Epithelial cell of prostate (primary cell): ENCODE results near the gene DNAH14.
"Not testable (repeated sequence)": the region's sequence is repeated elsewhere in the genome, so short reads cannot be mapped to it uniquely, and the experiment has no call there.

ENCODE experiments used
- DNase-seq: peaks from one replicate; pipeline ENCODE4 v3.0.0-alpha.2; 2011; ENCODE audit warnings: low read depth, low spot score
- H3K27ac ChIP-seq: fragments of 450-650 bp; 2 replicates; pipeline ENCODE4 v1.5.1; 2017; ENCODE audit warnings: mild to moderate bottlenecking

Gene DNAH14

DNA sequence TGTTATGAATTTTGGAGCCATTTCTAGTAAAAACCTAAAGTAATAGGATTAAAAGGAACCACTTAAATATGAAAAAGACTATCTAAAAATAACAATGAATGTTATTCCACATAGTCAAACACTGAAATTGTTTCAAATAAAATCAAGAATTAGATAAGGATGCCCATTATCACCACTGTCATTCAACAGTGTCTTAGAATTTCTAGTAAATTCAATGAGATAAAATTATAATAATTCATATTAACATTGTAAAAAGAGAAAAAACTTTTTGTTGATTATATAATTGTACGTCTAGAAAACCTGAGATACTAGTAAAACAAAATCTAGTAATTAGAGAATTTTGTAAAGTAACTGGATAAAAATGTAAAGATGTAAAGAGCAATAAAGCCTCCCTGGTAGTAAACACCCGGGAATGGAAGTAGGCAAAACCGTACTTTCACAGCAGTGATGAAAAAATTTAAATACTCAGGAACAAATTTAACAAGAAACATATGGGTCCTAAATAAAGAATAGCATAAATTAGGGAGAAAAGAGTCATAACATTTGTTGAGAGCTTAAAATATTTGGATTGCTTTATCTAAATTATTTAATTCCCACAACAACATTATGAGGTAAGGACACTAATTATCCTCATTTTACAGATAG is 442.0 kb downstream of the DNAH14 start:
- no peak for DNase-seq
- H3K27ac ChIP-seq, result no peak overlapping the region

GRCh38 chr1:225373155-225373554 is 443.7 kb downstream of the DNAH14 start:
- no peak overlapping the region for H3K27ac ChIP-seq

GRCh38 chr1:225374996-225375395 is 445.5 kb downstream of the DNAH14 start:
- DNase-seq, result no peak
- H3K27ac ChIP-seq, result no peak overlapping the region

More at GRCh38 chr1:225373155-225373554, 443.7 kb downstream of the DNAH14 start:
- DNase-seq, result no peak

GRCh38 chr1:225378880-225379279 is 449.4 kb downstream of the DNAH14 start:
- peak overlapping the region; percentile 49 for H3K27ac ChIP-seq
- DNase-seq, result peak; percentile 87

DNA sequence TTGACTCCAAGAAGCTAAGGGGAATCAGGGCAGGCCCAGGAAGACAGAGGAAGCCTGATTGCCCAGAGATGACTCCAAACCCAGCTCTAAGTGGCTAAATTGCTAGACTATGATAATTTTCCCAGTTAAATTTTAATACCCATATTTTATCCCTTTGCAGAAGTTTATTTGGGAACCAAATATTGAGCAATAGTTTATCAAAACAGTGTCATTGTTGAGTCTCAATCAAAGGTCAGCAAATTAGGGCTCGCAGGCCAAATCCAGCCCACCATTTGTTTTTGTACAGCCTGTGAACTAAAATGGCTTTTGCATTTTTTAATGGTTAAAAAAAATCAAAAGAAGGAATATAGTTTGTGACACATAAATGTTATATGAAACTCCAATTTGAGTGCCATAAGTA is 451.2 kb downstream of the DNAH14 start:
- no peak for DNase-seq
- no peak overlapping the region for H3K27ac ChIP-seq

- H3K27ac ChIP-seq, DNase-seq: not testable (repeated sequence)
These were observed 457.4 kb downstream of the DNAH14 start for GRCh38 chr1:225386860-225387259.

- no peak for DNase-seq
- no peak overlapping the region for H3K27ac ChIP-seq
These were observed 458.9 kb downstream of the DNAH14 start for GRCh38 chr1:225388372-225388771.

- no peak overlapping the region for H3K27ac ChIP-seq
These were observed 460.4 kb downstream of the DNAH14 start for GRCh38 chr1:225389843-225390242.

GRCh38 chr1:225396357-225396756 is 466.9 kb downstream of the DNAH14 start:
- DNase-seq, result no peak
- H3K27ac ChIP-seq, result no peak overlapping the region

More at GRCh38 chr1:225389843-225390242, 460.4 kb downstream of the DNAH14 start:
- DNase-seq, result no peak

DNA sequence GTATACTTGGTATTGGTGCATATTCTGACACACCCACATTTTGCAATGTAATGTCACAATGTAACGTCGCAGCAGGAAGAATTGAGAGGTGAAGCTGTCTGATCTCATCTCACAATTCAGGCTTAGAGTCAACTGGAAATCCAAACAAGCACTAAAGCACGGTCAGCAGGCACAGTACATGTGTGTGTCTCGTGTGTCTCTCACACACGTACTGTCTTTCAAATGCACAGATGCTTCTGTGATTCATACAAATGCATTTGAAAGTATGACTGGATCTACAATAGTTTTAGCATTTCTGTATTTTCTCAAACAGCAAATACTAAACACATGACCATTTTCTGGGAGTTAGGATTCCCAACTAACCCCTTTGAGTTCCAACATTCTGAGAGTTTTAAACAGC is 471.5 kb downstream of the DNAH14 start:
- no peak overlapping the region for H3K27ac ChIP-seq
- DNase-seq, result no peak

GRCh38 chr1:225406976-225407725 is 477.7 kb downstream of the DNAH14 start:
- no peak overlapping the region for H3K27ac ChIP-seq
- DNase-seq, result no peak

DNA sequence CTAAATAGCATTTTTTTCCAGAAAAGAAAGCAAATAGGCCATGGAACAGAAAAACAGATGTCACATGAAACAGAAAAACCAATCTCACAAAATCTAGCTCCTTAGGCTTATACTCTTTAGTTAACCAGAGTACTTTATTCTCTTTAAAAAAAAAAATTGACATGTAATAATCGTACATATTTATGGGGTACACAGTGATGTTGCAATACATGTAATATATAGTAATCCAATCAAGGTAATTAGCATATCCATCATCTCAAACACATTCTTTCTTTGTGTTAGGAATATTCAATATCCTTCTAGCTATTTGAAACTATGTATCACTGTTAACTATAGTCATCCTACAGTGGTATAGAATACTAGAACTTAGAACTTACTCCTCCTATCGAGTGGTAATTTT is 478.3 kb downstream of the DNAH14 start:
- DNase-seq, result no peak
- H3K27ac ChIP-seq, result no peak overlapping the region

DNA sequence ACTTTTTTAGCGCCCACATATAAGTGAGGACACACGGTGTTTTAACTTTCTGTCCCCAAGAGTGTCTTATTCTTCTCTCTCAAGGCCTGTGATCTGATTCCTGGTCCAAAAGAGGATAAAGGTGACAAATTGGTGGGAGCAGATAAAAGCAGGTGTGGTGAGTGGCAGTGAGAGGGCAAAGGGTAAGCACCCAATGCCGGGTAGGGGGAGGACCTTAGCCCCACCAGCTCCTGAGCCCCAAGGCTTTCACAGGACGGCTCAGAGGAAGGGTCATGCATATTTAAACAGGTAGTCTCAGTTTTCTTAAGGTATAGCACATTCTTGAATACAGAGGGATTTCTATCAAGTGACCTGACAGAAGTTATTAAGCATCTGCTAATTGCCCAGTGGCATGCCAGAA is 478.8 kb downstream of the DNAH14 start:
- H3K27ac ChIP-seq, result no peak overlapping the region
- no peak for DNase-seq

- DNase-seq, result no peak
- H3K27ac ChIP-seq, result no peak overlapping the region
These were observed 479.6 kb downstream of the DNAH14 start for GRCh38 chr1:225409051-225409450.

DNA sequence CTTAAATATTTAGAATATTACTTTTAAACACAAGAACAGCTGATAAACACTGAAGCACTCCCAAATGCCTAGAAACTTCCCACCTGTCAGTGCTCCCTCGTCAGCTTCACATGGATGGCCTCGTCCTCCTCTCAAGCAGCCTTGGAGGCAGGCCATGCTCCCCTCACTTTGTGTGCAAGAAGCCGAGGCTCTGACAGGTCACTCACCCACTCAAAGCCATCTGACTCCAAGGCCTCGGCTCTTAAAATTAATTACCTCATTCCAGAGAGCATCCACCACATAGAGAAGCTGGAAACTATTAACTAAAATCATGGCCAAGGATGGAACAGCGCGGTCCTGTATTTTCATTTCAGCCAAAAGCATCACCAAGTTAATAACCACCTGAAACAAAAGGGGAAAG is 480.6 kb downstream of the DNAH14 start:
- H3K27ac ChIP-seq, result no peak overlapping the region
- DNase-seq, result no peak

DNA sequence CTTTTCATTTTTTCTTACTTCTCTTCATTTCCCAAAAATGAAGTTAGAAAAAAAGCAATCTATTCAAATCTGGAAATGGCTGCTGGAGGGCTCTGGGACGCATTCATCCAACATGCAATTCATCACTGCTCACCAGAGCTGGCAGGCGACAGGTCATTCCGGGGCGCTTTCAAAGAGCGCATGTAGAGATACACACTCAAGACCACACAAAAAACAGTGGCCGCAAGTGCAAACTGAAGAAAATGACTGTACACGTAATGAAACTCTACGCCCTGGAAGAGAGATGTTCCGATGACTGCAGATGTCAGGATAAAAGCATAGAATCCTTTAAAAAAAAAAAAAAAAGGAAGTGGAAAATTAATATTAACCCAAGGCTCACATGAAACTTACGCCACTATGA is 482.8 kb downstream of the DNAH14 start:
- no peak overlapping the region for H3K27ac ChIP-seq

GRCh38 chr1:225412803-225413351 is 483.4 kb downstream of the DNAH14 start:
- H3K27ac ChIP-seq, result no peak overlapping the region
- no peak for DNase-seq

More for the DNA sequence above, 482.8 kb downstream of the DNAH14 start:
- DNase-seq, result no peak

DNA sequence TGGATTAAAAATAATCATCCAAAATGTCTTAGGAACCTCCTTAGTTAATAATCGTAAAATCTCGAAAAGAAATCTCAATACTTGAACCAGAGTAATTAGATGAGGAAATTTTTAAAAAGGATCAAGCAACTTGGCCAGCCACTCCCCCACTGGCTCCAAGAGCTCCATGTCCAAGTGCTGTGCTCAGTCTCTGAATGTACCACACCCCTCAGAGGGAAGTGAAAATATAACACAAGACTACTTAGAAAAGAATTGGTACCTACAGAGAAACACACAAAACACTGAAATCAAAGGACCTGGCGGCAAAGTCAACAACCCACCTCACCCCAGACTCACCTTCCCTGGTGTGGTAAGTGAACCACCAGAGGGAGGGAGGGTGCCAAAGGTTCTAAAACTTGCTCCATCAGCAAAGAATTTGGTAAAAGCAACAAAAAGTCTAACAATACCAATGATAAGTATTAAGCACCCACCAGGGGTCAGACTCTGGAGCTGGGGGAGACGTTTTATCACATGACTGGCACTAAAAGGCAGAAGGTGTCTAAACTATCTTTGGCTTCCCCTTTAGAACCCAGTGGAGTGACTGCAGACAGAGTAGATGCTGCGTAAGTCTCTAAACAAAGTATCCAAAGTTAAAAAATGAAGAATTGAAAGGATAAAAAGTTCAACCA is 484.4 kb downstream of the DNAH14 start:
- no peak overlapping the region for H3K27ac ChIP-seq

DNA sequence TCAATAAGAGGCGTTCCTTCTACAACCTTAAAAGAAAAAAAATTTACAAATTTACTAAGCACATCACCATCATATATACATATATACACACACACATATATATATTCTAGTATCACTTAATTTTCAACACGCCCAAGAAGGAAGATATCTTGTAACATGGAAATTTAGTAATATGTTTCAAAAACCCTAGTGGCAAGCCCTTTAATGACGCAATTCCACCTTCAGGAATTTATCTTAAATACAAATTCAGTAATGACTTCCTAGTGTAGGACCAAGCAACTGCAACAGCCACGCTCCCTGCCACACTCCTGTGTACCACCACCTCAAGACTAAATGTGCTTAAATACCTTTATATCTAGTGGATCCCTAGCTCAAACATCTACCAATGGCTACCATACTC is 485.8 kb downstream of the DNAH14 start:
- no peak overlapping the region for H3K27ac ChIP-seq
- no peak for DNase-seq

More for the DNA sequence above, 484.4 kb downstream of the DNAH14 start:
- no peak for DNase-seq

GRCh38 chr1:225415967-225416745 is 486.7 kb downstream of the DNAH14 start:
- DNase-seq, result no peak
- no peak overlapping the region for H3K27ac ChIP-seq
